GM10266 (cell line): ENCODE measurements around the gene CADM1.

Experiments used
- DNase-seq: peaks from one replicate; pipeline ENCODE4 v3.0.0; 2012; ENCODE audit errors: extremely low spot score
- CTCF ChIP-seq: IDR thresholded peaks from 2 replicates; pipeline ENCODE4 v1.5.1; 2012; ENCODE audit warnings: mild to moderate bottlenecking, low read depth; ENCODE audit not compliant: control insufficient read depth, insufficient read depth; ENCODE audit errors: missing control alignments

The CADM1 gene

DNA sequence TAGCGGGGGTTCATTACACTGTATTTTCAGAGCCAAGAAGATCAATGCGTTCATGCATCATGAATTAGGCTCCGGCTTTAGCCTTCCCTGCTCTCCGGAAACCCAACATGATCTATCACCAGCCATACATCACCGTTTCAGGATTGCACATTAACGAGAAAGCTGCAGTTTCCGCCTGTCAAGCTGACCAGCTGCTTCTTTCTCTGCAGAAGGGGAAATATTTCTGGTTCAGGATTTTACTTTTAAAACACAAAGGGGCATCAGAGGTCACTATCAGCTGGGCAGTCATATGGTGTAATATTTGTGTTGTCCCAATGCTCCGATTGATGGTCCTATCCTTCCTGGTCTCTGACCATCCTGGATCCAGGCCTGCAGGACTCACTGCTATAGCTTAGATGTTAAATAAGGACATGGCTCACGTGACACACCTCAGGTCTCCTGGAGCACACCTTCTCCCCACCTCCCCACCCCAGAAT lies 21.4 kb upstream of the CADM1 start:
- TF ChIP-seq CTCF = no peak
- no peak for DNase-seq

DNA sequence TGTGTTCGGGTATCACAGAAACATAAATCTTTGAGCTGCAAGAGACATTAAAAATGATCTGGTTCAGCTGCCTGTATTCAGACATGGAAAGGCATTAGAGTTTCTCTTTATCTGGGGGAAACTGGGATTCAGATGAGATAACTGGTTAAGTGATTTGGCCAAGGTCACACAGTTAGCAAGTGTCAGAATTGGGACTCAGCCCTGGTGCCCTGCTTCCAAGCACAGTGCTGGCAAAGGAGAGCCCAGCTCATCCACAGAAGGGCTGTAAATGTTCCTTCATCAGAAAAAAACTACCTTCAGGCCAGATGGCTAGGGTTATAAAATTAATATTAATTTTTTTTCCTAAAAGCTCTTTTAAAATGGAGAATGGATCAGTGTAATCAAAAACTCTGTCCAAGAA lies 20.4 kb upstream of the CADM1 start:
- no peak for TF ChIP-seq CTCF
- DNase-seq = no peak

- TF ChIP-seq CTCF = no peak
- DNase-seq = no peak
Observed at GRCh38 chr11:115523727-115524399, 19.6 kb upstream of the CADM1 start.

GRCh38 chr11:115522302-115522701 lies 18.1 kb upstream of the CADM1 start:
- TF ChIP-seq CTCF = no peak
- DNase-seq = no peak

- no peak for TF ChIP-seq CTCF
- no peak for DNase-seq
Observed at GRCh38 chr11:115521825-115522224, 17.6 kb upstream of the CADM1 start.

DNA sequence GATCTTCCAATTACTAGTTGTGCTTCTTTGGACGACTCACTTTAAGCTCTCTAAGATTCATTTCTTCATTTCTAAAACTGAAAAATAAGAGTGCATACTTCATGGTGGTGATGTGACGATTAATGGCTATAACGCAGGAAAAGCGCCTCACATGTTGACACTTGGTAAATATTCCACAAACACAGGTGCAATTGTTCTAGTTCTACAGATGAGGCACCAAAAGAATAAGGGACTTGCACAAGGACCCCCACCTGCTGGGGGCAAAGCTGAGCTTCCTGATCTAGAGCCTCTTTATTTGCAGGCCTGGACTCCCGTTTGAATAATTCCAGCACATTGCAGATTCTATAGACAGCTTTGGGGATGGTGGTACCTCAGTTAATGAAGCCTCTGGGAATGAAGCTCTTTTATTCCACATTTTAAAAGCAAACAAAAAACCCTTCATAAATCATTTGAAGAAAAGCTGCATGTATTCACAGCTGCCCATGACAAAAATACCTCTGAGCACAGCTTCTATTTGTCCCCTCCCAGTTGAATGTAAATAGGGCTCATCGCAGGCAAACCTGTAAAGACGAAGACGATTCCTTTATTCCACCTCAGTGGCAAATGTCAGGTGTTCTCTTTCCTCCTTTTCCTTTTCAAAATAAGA lies 14.9 kb upstream of the CADM1 start:
- no peak for TF ChIP-seq CTCF
- no peak for DNase-seq

DNA sequence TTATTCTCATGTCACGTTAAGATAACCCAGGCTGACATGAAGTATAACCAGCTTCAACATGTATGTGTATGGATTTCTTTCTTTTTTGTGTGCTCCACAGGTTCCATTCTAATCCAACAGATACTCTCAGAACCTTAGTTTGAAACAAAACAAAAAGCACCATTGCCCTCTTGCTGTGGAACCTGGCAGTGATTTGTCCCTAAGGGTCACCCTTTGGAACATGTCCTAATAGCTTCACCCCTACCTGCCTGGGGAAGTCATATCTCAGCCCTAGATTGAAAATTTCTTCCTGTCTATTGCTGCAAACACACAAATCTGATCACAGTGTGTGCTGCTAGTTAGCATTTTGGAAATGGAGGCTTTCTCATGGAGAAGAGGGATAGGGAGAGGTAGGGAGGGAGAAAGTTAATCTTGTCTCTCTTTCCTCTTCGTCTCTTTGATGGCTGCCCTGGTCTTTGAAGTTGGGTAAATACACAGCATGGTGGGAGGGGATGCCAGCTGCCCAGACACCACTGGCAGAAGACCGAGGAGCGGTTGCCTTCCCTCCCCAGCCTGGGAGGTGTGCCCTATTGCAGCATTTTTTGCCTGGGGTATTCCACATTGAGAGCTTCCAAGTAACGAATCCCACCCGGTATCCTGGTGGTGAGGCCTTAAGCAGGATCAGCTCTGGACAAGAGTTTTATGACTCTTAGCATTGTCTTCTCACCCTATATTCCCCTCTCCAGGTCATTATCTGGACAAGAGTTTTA lies 11.6 kb upstream of the CADM1 start:
- TF ChIP-seq CTCF = no peak

More for the DNA sequence above, 11.6 kb upstream of the CADM1 start:
- DNase-seq = no peak
